Activated naive CD4-positive, alpha-beta T cell treated with anti-CD3 and anti-CD28 coated beads for 36 hours (primary cell): Measurements from ENCODE around the gene SVOPL. TPM values are rescaled to one million over a fixed set of nuclear protein-coding genes. Genes with fewer than 3 reads are reported as not detected.

Experiments used
- CTCF ChIA-PET: fragments of 350-600 bp; sonication (Branson Sonifier 250); formaldehyde crosslinking; loops from one replicate; lab custom pipeline; 2021; ENCODE audit warnings: antibody characterized with exemption; lab: Charles Lee
- DNase-seq: peaks from one replicate; pipeline ENCODE4 v3.0.0-alpha.2; 2020
- H3K27ac Mint-ChIP-seq: one replicate; pipeline ENCODE4 v1.8.0; 2021; ENCODE audit warnings: mild to moderate bottlenecking, mixed read lengths
- H3K27me3 Mint-ChIP-seq: one replicate; pipeline ENCODE4 v1.8.0; 2021; ENCODE audit warnings: low read depth, mixed read lengths
- H3K36me3 Mint-ChIP-seq: one replicate; pipeline ENCODE4 v1.8.0; 2021; ENCODE audit warnings: low read depth, mixed read lengths
- H3K4me1 Mint-ChIP-seq: one replicate; pipeline ENCODE4 v1.8.0; 2021; ENCODE audit warnings: low read depth, mixed read lengths
- H3K4me3 Mint-ChIP-seq: one replicate; pipeline ENCODE4 v1.8.0; 2021; ENCODE audit warnings: mild to moderate bottlenecking, moderate library complexity, mixed read lengths
- H3K9me3 Mint-ChIP-seq: one replicate; pipeline ENCODE4 v1.8.0; 2021; ENCODE audit warnings: mixed read lengths
- intact Hi-C: fragments of 100-400 bp; cut with micrococcal nuclease; formaldehyde crosslinking; loops from one replicate; pipeline ENCODE4 v1.15.1; 2023
- total RNA-seq, 2 experiments: library from RNA; stranded (reverse); gene quantifications; one replicate each; pipeline ENCODE4 v1.2.3, GENCODE V29; 2021

The SVOPL gene
- total RNA-seq, 2 experiments from 2014 or later, result not detected

DNA sequence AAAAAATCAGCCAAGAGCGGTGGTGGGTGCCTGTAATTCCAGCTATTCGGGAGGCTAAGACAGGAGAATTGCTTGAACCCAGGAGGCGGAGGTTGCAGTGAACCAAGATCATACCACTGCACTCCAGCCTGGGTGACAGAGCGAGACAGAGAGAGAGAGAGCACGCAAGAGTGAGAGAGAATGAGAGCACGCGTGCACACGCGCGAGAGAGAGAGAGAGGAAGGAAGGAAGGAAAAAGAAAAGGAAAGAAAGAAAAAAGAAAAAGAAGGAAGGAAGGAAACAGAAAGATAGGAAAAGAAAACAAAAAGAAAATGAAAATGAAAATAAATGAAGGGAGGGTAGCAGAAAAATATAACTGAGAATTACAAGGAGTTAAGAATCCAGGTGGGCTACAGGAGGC is 82.7 kb downstream of the SVOPL start:
- Mint-ChIP-seq H3K27me3 (no peaks in the 10 kb centered on the region), H3K27ac (no peak overlapping the region), H3K4me1 (no peaks in the 10 kb centered on the region), H3K4me3 (no peak overlapping the region), H3K36me3 (no peaks in the 10 kb centered on the region), H3K9me3 (no peaks in the 10 kb centered on the region)
- DNase-seq, result no peak
- intact Hi-C loops, result no loop called here
- CTCF ChIA-PET, result no interaction called here

DNA sequence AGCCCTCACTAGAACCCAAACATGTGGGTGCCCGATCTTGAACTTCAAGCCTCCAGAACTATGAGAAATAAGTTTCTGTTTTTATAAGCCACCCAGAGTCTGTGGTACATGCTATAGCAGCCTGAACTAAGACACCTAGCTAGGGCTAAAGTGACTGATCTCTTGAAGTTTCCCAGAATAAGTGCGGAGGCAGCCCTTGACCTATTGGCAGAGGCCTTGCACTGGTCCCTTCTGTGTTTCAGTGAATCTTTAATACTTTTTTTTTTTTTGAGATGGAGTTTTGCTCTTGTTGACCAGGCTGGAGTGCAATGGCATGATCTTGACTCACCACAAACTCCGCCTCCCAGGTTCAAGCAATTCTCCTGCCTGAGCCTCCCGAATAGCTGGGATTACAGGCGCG is 85.1 kb downstream of the SVOPL start:
- Mint-ChIP-seq H3K4me1 (no peaks in the 10 kb centered on the region), H3K4me3 (no peak overlapping the region), H3K36me3 (no peaks in the 10 kb centered on the region), H3K27ac (no peak overlapping the region), H3K27me3 (no peaks in the 10 kb centered on the region), H3K9me3 (no peaks in the 10 kb centered on the region)
- CTCF ChIA-PET, result interaction anchor here (0.6 kb wide), 1 partner anchor 32 kb away, joined by 5 read pairs; no protein-coding TSS in a partner anchor
- intact Hi-C loops, result no loop called here
- DNase-seq, result no peak

DNA sequence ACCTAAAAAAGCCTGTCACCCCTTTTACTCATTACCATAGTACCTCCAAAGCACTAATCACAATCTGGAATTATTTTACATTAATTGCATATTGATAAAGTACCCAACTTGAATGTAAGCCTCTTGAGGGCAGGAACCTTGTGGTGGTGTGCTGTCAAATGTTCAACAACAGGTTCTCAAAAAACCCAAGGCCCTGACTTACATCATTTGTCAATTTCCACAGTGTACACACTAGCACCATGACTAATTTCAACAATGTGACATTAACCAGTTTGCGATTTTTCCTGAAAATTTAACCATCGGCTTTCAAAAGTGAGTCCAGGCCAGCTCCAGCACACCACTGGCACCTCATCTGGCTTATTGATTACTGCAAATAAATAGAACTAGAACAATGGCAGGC is 87.5 kb downstream of the SVOPL start:
- Mint-ChIP-seq H3K27me3 (no peaks in the 10 kb centered on the region), H3K9me3 (no peaks in the 10 kb centered on the region), H3K4me3 (no peak overlapping the region), H3K36me3 (no peaks in the 10 kb centered on the region), H3K4me1 (no peaks in the 10 kb centered on the region), H3K27ac (no peak overlapping the region)
- intact Hi-C loops, result no loop called here
- no peak for DNase-seq
- CTCF ChIA-PET, result no interaction called here

GRCh38 chr7:138610671-138611170 is 90.4 kb downstream of the SVOPL start:
- CTCF ChIA-PET, result interaction anchor here (0.7 kb wide), 1 partner anchor 680 kb away, joined by 4 read pairs; no protein-coding TSS in a partner anchor
- intact Hi-C loops, result no loop called here
- Mint-ChIP-seq H3K9me3 (no peaks in the 10 kb centered on the region), H3K27ac (no peak overlapping the region), H3K27me3 (no peaks in the 10 kb centered on the region), H3K4me3 (no peak overlapping the region), H3K4me1 (peaks cover 16% of the 10 kb centered on the region), H3K36me3 (no peaks in the 10 kb centered on the region)
- DNase-seq, result no peak

- Mint-ChIP-seq H3K27me3 (no peaks in the 10 kb centered on the region), H3K4me3 (no peak overlapping the region), H3K27ac (no peak overlapping the region), H3K9me3 (no peaks in the 10 kb centered on the region), H3K4me1 (peaks cover 16% of the 10 kb centered on the region), H3K36me3 (no peaks in the 10 kb centered on the region)
- CTCF ChIA-PET, result interaction anchor here (1.4 to 2.3 kb wide), 2 partner anchors 14 to 131 kb away, joined by 4 to 7 read pairs; no protein-coding TSS in a partner anchor
- peak; percentile 57 for DNase-seq
- intact Hi-C loops, result loop anchor here (1.0 to 5.0 kb wide), 3 partner anchors 17 to 146 kb away; partner anchors contain the start of gene TRIM24
Measured at GRCh38 chr7:138608275-138608674, 92.9 kb downstream of the SVOPL start.

GRCh38 chr7:138607216-138608126 is 93.7 kb downstream of the SVOPL start:
- H3K27me3 Mint-ChIP-seq, result no peaks in the 10 kb centered on the region
- DNase-seq, result no peak
- H3K27ac Mint-ChIP-seq, result no peak overlapping the region
- H3K36me3 Mint-ChIP-seq, result no peaks in the 10 kb centered on the region
- CTCF ChIA-PET, result interaction anchor here (1.4 to 2.3 kb wide), 2 partner anchors 13 to 132 kb away, joined by 4 to 7 read pairs; no protein-coding TSS in a partner anchor
- intact Hi-C loops, result loop anchor here (1.0 to 5.0 kb wide), 3 partner anchors 18 to 145 kb away; partner anchors contain the start of gene TRIM24
- no peak overlapping the region for H3K4me3 Mint-ChIP-seq
- H3K9me3 Mint-ChIP-seq, result no peaks in the 10 kb centered on the region
- H3K4me1 Mint-ChIP-seq, result peaks cover 16% of the 10 kb centered on the region

GRCh38 chr7:138606236-138606635 is 94.9 kb downstream of the SVOPL start:
- Mint-ChIP-seq H3K9me3 (no peaks in the 10 kb centered on the region), H3K27ac (no peak overlapping the region), H3K4me3 (no peak overlapping the region), H3K27me3 (no peaks in the 10 kb centered on the region), H3K4me1 (peaks cover 16% of the 10 kb centered on the region), H3K36me3 (no peaks in the 10 kb centered on the region)
- intact Hi-C loops, result loop anchor here (5.0 kb wide), 2 partner anchors 56 to 144 kb away; partner anchors contain the start of gene TRIM24
- CTCF ChIA-PET, result interaction anchor here (2.3 kb wide), 1 partner anchor 133 kb away, joined by 7 read pairs; no protein-coding TSS in a partner anchor
- DNase-seq, result no peak

GRCh38 chr7:138603549-138604318 is 97.4 kb downstream of the SVOPL start:
- no peak for DNase-seq
- Mint-ChIP-seq H3K9me3 (no peaks in the 10 kb centered on the region), H3K4me3 (no peak overlapping the region), H3K36me3 (no peaks in the 10 kb centered on the region), H3K27me3 (no peaks in the 10 kb centered on the region), H3K4me1 (peaks cover 16% of the 10 kb centered on the region), H3K27ac (no peak overlapping the region)
- intact Hi-C loops, result no loop called here
- CTCF ChIA-PET, result no interaction called here

GRCh38 chr7:138602451-138602850 is 98.7 kb downstream of the SVOPL start:
- H3K27me3 Mint-ChIP-seq, result no peaks in the 10 kb centered on the region
- DNase-seq, result no peak
- CTCF ChIA-PET, result no interaction called here
- peaks cover 7% of the 10 kb centered on the region for H3K4me1 Mint-ChIP-seq
- no peaks in the 10 kb centered on the region for H3K9me3 Mint-ChIP-seq
- intact Hi-C loops, result no loop called here
- no peak overlapping the region for H3K4me3 Mint-ChIP-seq
- H3K27ac Mint-ChIP-seq, result no peak overlapping the region
- H3K36me3 Mint-ChIP-seq, result no peaks in the 10 kb centered on the region

GRCh38 chr7:138595454-138595853 is 105.7 kb downstream of the SVOPL start:
- Mint-ChIP-seq H3K36me3 (no peaks in the 10 kb centered on the region), H3K4me1 (no peaks in the 10 kb centered on the region), H3K4me3 (no peak overlapping the region), H3K27ac (no peak overlapping the region), H3K27me3 (no peaks in the 10 kb centered on the region), H3K9me3 (no peaks in the 10 kb centered on the region)
- CTCF ChIA-PET, result interaction anchor here (1.4 kb wide), 1 partner anchor 13 kb away, joined by 4 read pairs; no protein-coding TSS in a partner anchor
- no peak for DNase-seq
- intact Hi-C loops, result no loop called here

GRCh38 chr7:138590154-138590553 is 111.0 kb downstream of the SVOPL start:
- DNase-seq, result no peak
- H3K4me1 Mint-ChIP-seq, result no peaks in the 10 kb centered on the region
- H3K4me3 Mint-ChIP-seq, result no peak overlapping the region
- no peaks in the 10 kb centered on the region for H3K27me3 Mint-ChIP-seq
- no peaks in the 10 kb centered on the region for H3K9me3 Mint-ChIP-seq
- intact Hi-C loops, result no loop called here
- CTCF ChIA-PET, result no interaction called here
- H3K36me3 Mint-ChIP-seq, result peaks cover 8% of the 10 kb centered on the region
- H3K27ac Mint-ChIP-seq, result no peak overlapping the region

GRCh38 chr7:138588986-138589385 is 112.2 kb downstream of the SVOPL start:
- Mint-ChIP-seq H3K4me3 (no peak overlapping the region), H3K27ac (no peak overlapping the region), H3K27me3 (no peaks in the 10 kb centered on the region), H3K4me1 (no peaks in the 10 kb centered on the region), H3K36me3 (peaks cover 19% of the 10 kb centered on the region), H3K9me3 (no peaks in the 10 kb centered on the region)
- DNase-seq, result no peak
- CTCF ChIA-PET, result interaction anchor here (1.6 kb wide), 1 partner anchor 150 kb away, joined by 5 read pairs; no protein-coding TSS in a partner anchor
- intact Hi-C loops, result no loop called here
